CD4-positive, alpha-beta T cell (primary cell): ENCODE data around the gene ARHGEF10L. TPM values are rescaled to one million over a fixed set of nuclear protein-coding genes. Genes with fewer than 3 reads are reported as not detected.

Source experiments
- ATAC-seq: fragments of 200-7000 bp; cut with Tn5 transposase; one replicate; pipeline ENCODE4 v1.10.0; 2022; ENCODE audit warnings: mild to moderate bottlenecking; ENCODE audit not compliant: poor library complexity
- CTCF ChIA-PET: fragments of 350-600 bp; sonication (Branson Sonifier 250); formaldehyde crosslinking; loops from one replicate; lab custom pipeline; 2021; ENCODE audit warnings: antibody characterized with exemption, inconsistent platforms; lab: Charles Lee
- POLR2A ChIA-PET: fragments of 350-600 bp; sonication (Branson Sonifier 250); formaldehyde crosslinking; loops from one replicate; lab custom pipeline; 2021; ENCODE audit warnings: antibody characterized with exemption, inconsistent platforms; lab: Charles Lee
- DNase-seq, 14 experiments: peaks; one replicate each; pipeline ENCODE4 v3.0.0-alpha.2; 2013 to 2020; ENCODE audit warnings: mixed read lengths in 2 of 14
- H3K27ac ChIP-seq, 2 donors: one replicate each; pipeline versions ENCODE4 v1.5.1 to v1.7.0; 2013; ENCODE audit warnings: low read length in 2 of 2, low read depth in 1 of 2, mild to moderate bottlenecking in 1 of 2
- H3K27me3 ChIP-seq, 2 experiments: 1 replicate in 1 of 2; 2 replicates in 1 of 2; pipeline versions ENCODE4 v1.6.1 to v1.7.0; 2013; ENCODE audit warnings: low read length in 2 of 2, control low read depth in 1 of 2, mild to moderate bottlenecking in 1 of 2, moderate library complexity in 1 of 2; ENCODE audit not compliant: insufficient read depth in 2 of 2, control insufficient read depth in 1 of 2
- H3K36me3 ChIP-seq: one replicate; pipeline ENCODE4 v1.6.1; 2013; ENCODE audit warnings: low read length, control low read depth; ENCODE audit not compliant: insufficient read depth
- H3K4me1 ChIP-seq: one replicate; pipeline ENCODE4 v1.6.1; 2013; ENCODE audit warnings: low read length, control low read depth; ENCODE audit not compliant: insufficient read depth
- H3K4me3 ChIP-seq: one replicate; pipeline ENCODE4 v1.5.1; 2013; ENCODE audit warnings: mild to moderate bottlenecking, low read length, moderate library complexity
- H3K9me3 ChIP-seq, 2 experiments: 1 replicate in 1 of 2; 2 replicates in 1 of 2; pipeline versions ENCODE4 v1.6.1 to v1.7.0; 2013; ENCODE audit warnings: low read length in 2 of 2, mild to moderate bottlenecking in 2 of 2, control low read depth in 1 of 2, moderate library complexity in 1 of 2; ENCODE audit not compliant: control insufficient read depth in 1 of 2, insufficient read depth in 1 of 2
- H3K27ac Mint-ChIP-seq: one replicate; pipeline ENCODE4 v1.8.0; 2020; ENCODE audit warnings: mixed read lengths
- H3K27me3 Mint-ChIP-seq: one replicate; pipeline ENCODE4 v1.8.0; 2021; ENCODE audit warnings: mixed read lengths
- H3K36me3 Mint-ChIP-seq: one replicate; pipeline ENCODE4 v1.8.0; 2021; ENCODE audit warnings: low read depth, mixed read lengths
- H3K4me1 Mint-ChIP-seq: one replicate; pipeline ENCODE4 v1.8.0; 2021; ENCODE audit warnings: low read depth, mixed read lengths
- H3K4me3 Mint-ChIP-seq: one replicate; pipeline ENCODE4 v1.8.0; 2020; ENCODE audit warnings: mild to moderate bottlenecking, mixed read lengths
- H3K9me3 Mint-ChIP-seq: one replicate; pipeline ENCODE4 v1.8.0; 2020; ENCODE audit warnings: mixed read lengths
- CTCF ChIP-seq: fragments of 200-600 bp; IDR thresholded peaks from one replicate; pipeline ENCODE4 v1.8.0; 2022; ENCODE audit warnings: antibody characterized with exemption, mild to moderate bottlenecking
- intact Hi-C, 2 experiments: fragments of 100-400 bp; cut with DNase I in 1 of 2; cut with micrococcal nuclease in 1 of 2; formaldehyde crosslinking; loops; one replicate each; pipeline versions ENCODE4 v1.15.1 to v1.9.0; 2023 to 2025; cut with DNase I, micrococcal nuclease
- total RNA-seq, 174 experiments: library from RNA in 2 of 174; stranded (reverse) in 2 of 174; gene quantifications; one replicate each; pipeline ENCODE4 v1.2.3 and lab custom pipeline; 2021 to 2026

ARHGEF10L gene
- total RNA-seq, 2 experiments from 2014 or later, result 0.11 to 0.22 TPM

GRCh38 chr1:17561247-17561548 is 21.7 kb downstream of the ARHGEF10L start:
- no peak for TF ChIP-seq CTCF
- Histone ChIP-seq H3K4me3 (no peak overlapping the region), H3K4me1 (no peaks in the 10 kb centered on the region), H3K27me3 (no peaks in the 10 kb centered on the region), H3K27ac (no peak overlapping the region), H3K9me3 (no peaks in the 10 kb centered on the region), H3K36me3 (no peaks in the 10 kb centered on the region)
- no peaks in the 10 kb centered on the region for H3K4me1 Mint-ChIP-seq
- ChIA-PET POLR2A (no interaction called here), CTCF (no interaction called here)
- H3K4me3 Mint-ChIP-seq, result no peak overlapping the region
- H3K27ac Mint-ChIP-seq, result no peak overlapping the region
- intact Hi-C loops, result no loop called here
- H3K9me3 Mint-ChIP-seq, result no peaks in the 10 kb centered on the region
- DNase-seq, result no peak
- peaks cover 9% of the 10 kb centered on the region for H3K27me3 Mint-ChIP-seq
- no peaks in the 10 kb centered on the region for H3K36me3 Mint-ChIP-seq
- ATAC-seq, result no peak

GRCh38 chr1:17561561-17561985 is 22.1 kb downstream of the ARHGEF10L start:
- H3K4me1 ChIP-seq, result no peaks in the 10 kb centered on the region

GRCh38 chr1:17562375-17562774 is 22.9 kb downstream of the ARHGEF10L start:
- Histone ChIP-seq H3K9me3 (no peaks in the 10 kb centered on the region), H3K36me3 (no peaks in the 10 kb centered on the region), H3K27me3 (no peaks in the 10 kb centered on the region), H3K4me1 (no peaks in the 10 kb centered on the region), H3K27ac (no peak overlapping the region), H3K4me3 (no peak overlapping the region)
- Mint-ChIP-seq H3K4me1 (no peaks in the 10 kb centered on the region), H3K36me3 (no peaks in the 10 kb centered on the region), H3K27me3 (peaks cover 9% of the 10 kb centered on the region), H3K27ac (no peak overlapping the region), H3K9me3 (no peaks in the 10 kb centered on the region), H3K4me3 (no peak overlapping the region)
- POLR2A ChIA-PET, result no interaction called here
- DNase-seq (no peak), ATAC-seq (no peak)
- CTCF ChIA-PET, result no interaction called here
- intact Hi-C loops, result no loop called here
- no peak for TF ChIP-seq CTCF

More at GRCh38 chr1:17561561-17561985, 22.1 kb downstream of the ARHGEF10L start:
- Histone ChIP-seq H3K4me3 (no peak overlapping the region), H3K27ac (no peak overlapping the region), H3K9me3 (no peaks in the 10 kb centered on the region), H3K36me3 (no peaks in the 10 kb centered on the region), H3K27me3 (no peaks in the 10 kb centered on the region)
- Mint-ChIP-seq H3K36me3 (no peaks in the 10 kb centered on the region), H3K4me3 (no peak overlapping the region), H3K9me3 (no peaks in the 10 kb centered on the region), H3K27ac (no peak overlapping the region), H3K4me1 (no peaks in the 10 kb centered on the region), H3K27me3 (peaks cover 9% of the 10 kb centered on the region)
- no peak for TF ChIP-seq CTCF
- intact Hi-C loops, result no loop called here
- ATAC-seq, result no peak
- CTCF ChIA-PET, result no interaction called here
- POLR2A ChIA-PET, result no interaction called here
- DNase-seq, result no peak
